Gastroesophageal sphincter (tissue), 3 donors: Measurements from ENCODE around the gene OR5K4.

Experiments used
- EP300 ChIP-seq: sonication (generic); formaldehyde crosslinking; IDR thresholded peaks from one replicate; pipeline ENCODE4 v1.6.1; 2017; ENCODE audit warnings: antibody characterized with exemption, mild to moderate bottlenecking
- POLR2A ChIP-seq, 2 donors: fragments of 450-650 bp; IDR thresholded peaks; one replicate each; pipeline ENCODE4 v1.6.1; 2017; ENCODE audit warnings: antibody characterized with exemption in 2 of 2, mild to moderate bottlenecking in 2 of 2, moderate library complexity in 1 of 2
- TF ChIP-seq, protein P1 (sequence below), 4 experiments: fragments of 200-600 bp in 2 of 4; fragments of 450-650 bp in 2 of 4; sonication (generic) in 1 of 4; IDR thresholded peaks; one replicate each; pipeline ENCODE4 v1.5.1; 2017 to 2019; ENCODE audit warnings: antibody characterized with exemption in 4 of 4, mild to moderate bottlenecking in 2 of 4, moderate library complexity in 2 of 4

DNA sequence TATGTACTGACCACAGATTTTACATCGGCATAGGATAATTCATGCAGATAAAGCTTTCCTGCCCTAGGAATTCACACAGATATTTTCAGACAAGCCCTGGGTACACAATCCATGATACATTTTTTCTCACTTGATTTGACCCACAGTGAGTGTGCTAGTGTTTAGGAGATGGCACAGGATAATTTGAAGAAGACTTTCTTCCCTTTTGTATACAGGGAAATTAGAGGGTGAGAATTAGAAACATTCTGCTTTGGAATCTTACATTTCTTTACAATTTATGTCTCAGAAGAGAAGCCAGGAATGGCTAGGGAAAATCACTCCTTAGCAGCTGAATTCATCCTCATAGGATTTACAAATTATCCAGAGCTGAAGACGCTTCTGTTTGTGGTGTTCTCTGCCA is at the start of gene OR5K4:
- no peak for TF ChIP-seq POLR2A (IDR thresholded peaks at IDR 0.05)
- TF ChIP-seq, protein P1, sequence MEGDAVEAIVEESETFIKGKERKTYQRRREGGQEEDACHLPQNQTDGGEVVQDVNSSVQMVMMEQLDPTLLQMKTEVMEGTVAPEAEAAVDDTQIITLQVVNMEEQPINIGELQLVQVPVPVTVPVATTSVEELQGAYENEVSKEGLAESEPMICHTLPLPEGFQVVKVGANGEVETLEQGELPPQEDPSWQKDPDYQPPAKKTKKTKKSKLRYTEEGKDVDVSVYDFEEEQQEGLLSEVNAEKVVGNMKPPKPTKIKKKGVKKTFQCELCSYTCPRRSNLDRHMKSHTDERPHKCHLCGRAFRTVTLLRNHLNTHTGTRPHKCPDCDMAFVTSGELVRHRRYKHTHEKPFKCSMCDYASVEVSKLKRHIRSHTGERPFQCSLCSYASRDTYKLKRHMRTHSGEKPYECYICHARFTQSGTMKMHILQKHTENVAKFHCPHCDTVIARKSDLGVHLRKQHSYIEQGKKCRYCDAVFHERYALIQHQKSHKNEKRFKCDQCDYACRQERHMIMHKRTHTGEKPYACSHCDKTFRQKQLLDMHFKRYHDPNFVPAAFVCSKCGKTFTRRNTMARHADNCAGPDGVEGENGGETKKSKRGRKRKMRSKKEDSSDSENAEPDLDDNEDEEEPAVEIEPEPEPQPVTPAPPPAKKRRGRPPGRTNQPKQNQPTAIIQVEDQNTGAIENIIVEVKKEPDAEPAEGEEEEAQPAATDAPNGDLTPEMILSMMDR (IDR thresholded peaks at IDR 0.05), result no peak
- TF ChIP-seq EP300, result no peak
